ENCODE data around the gene ADGRB2. TPM values are rescaled to one million over a fixed set of nuclear protein-coding genes. Genes with fewer than 3 reads are reported as not detected.
A peak's percentile ranks its signal among the peaks of the same experiment; 100 is the strongest.

The ADGRB2 gene
- under 1 TPM; 0.18 to 0.68 (median 0.65) TPM for total RNA-seq

GRCh38 chr1:31764312-31765040 is at the start of gene ADGRB2:
Gene ADGRB2 (minus strand): TSS chr1:31764340. CDS start chr1:31757221, 7,119 bp downstream.
- DNase-seq (no peak), ATAC-seq (peak; percentile 17 to 26)
- H3K36me3 Mint-ChIP-seq (ENCODE audit: insufficient read depth), result no peaks in the 10 kb centered on the region
- peaks cover 27% of the 10 kb centered on the region for H3K4me1 Mint-ChIP-seq (ENCODE audit: low read depth)
- H3K9me3 Mint-ChIP-seq, result no peaks in the 10 kb centered on the region
- H3K27me3 Mint-ChIP-seq (ENCODE audit: low read depth), result peaks cover 5% of the 10 kb centered on the region
- H3K4me3 Mint-ChIP-seq, result peak within 1 kb of the TSS; percentile 75

DNA sequence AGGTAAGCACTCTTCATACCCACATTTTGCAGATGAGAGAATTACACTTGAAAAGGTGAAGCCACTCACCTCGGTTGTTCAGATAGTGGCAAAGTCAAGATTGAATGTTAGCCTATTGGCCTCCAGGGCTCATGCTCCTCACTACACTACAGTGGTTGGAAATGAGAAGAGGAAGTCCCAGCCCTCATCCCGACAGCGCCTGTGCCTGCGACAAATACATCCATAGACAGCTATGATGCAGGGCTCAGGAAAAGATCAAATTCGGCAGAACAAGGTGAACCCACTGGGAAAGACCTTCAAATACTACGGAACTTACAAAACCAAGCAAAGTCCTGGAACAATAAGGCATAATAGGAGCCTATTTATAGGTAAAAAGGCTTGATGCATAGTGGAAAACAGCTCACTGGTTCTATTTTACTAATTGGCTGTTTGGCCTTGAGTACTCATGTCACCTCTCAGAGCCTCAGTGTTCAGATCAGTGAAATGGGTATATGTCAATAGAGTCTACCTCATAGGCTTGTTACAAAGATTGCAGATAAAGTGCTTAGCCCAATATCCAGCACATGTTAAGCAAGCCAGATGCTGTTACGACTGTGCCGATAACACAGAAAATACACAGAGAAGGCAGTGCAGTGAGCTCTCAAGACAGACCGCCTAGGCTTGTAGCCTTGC is 48.2 kb upstream of the ADGRB2 start:
- no peaks in the 10 kb centered on the region for H3K36me3 Mint-ChIP-seq (ENCODE audit: insufficient read depth)

GRCh38 chr1:31811605-31812004 is 47.5 kb upstream of the ADGRB2 start:
- H3K9me3 Mint-ChIP-seq, result no peaks in the 10 kb centered on the region
- H3K4me3 Mint-ChIP-seq, result no peak overlapping the region
- H3K36me3 Mint-ChIP-seq (ENCODE audit: insufficient read depth), result no peaks in the 10 kb centered on the region
- peaks cover 6% of the 10 kb centered on the region for H3K4me1 Mint-ChIP-seq (ENCODE audit: low read depth)
- ATAC-seq, result no peak
- no peaks in the 10 kb centered on the region for H3K27me3 Mint-ChIP-seq (ENCODE audit: low read depth)
- DNase-seq, result no peak

More for the DNA sequence above, 48.2 kb upstream of the ADGRB2 start:
- H3K9me3 Mint-ChIP-seq, result no peaks in the 10 kb centered on the region
- H3K4me1 Mint-ChIP-seq (ENCODE audit: low read depth), result peaks cover 6% of the 10 kb centered on the region
- no peaks in the 10 kb centered on the region for H3K27me3 Mint-ChIP-seq (ENCODE audit: low read depth)
- no peak overlapping the region for H3K4me3 Mint-ChIP-seq
- no peak for DNase-seq
- no peak for ATAC-seq

DNA sequence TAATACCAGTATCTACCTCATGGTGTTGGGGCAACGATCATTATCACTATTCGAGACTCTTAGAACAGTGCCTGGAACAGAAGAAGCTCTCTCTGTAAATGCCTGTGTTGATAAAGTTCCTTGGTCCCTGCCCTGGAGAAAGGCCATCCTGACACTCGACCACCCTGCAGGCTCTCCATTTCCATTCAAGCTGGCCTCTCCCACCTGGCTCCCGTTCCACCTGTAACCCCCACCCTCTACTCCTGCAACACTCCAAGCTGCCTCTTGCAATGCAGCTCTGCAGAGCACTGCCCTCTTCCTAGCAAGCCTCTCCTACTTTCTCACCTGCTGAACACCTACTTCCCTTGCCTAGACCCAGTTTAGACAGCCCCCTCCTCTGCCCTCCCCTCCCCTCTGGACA is 45.6 kb upstream of the ADGRB2 start:
- no peak for DNase-seq

GRCh38 chr1:31807273-31808048 is 43.3 kb upstream of the ADGRB2 start:
- Mint-ChIP-seq H3K27me3 (ENCODE audit: low read depth) (no peaks in the 10 kb centered on the region), H3K9me3 (no peaks in the 10 kb centered on the region), H3K4me1 (ENCODE audit: low read depth) (peaks cover 6% of the 10 kb centered on the region), H3K36me3 (ENCODE audit: insufficient read depth) (no peaks in the 10 kb centered on the region), H3K4me3 (no peak overlapping the region)
- DNase-seq (no peak), ATAC-seq (no peak)

More for the DNA sequence above, 45.6 kb upstream of the ADGRB2 start:
- H3K9me3 Mint-ChIP-seq, result no peaks in the 10 kb centered on the region
- ATAC-seq, result no peak
- H3K36me3 Mint-ChIP-seq (ENCODE audit: insufficient read depth), result no peaks in the 10 kb centered on the region
- H3K4me1 Mint-ChIP-seq (ENCODE audit: low read depth), result no peaks in the 10 kb centered on the region
- H3K4me3 Mint-ChIP-seq, result no peak overlapping the region
- H3K27me3 Mint-ChIP-seq (ENCODE audit: low read depth), result no peaks in the 10 kb centered on the region

DNA sequence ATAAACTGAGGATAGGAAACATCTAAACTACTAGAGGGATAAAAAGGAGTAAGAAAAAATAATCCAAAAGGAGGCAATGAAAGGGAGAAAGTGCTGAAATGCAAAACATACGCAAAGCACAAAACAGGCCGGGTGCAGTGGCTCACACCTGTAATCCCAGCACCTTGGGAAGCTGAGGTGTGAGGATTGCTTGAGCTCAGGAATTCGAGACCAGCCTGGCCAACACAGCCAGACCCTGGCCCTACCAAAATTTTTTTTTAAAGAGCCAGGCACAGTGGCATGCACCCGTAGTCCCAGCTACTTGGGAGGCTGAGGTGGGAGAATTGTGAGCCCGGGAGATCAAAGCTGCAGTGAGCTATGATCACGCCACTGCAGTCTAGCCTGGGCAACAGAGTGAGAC is 41.2 kb upstream of the ADGRB2 start:
- Mint-ChIP-seq H3K9me3 (no peaks in the 10 kb centered on the region), H3K27me3 (ENCODE audit: low read depth) (peaks cover 3% of the 10 kb centered on the region), H3K4me1 (ENCODE audit: low read depth) (peaks cover 9% of the 10 kb centered on the region), H3K36me3 (ENCODE audit: insufficient read depth) (no peaks in the 10 kb centered on the region), H3K4me3 (no peak overlapping the region)
- DNase-seq (no peak), ATAC-seq (no peak)

DNA sequence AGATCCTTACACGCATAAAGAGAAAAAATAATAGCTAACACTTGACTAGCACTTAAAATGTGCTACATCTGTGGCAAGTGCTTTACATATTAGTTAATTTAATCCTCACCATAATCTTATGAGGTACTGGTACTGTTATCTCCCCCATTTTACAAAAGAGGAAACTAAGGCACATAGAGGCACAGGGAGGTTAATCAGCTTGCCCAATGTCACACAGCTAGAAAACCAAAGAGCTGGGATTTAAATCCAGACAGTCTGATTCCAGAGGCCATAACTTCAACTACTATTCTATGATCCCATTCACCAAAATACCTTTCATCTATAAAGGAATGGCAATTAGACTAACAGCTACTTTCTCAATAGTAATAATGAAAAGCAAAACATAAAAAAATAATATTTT is 40.0 kb upstream of the ADGRB2 start:
- ATAC-seq, result no peak
- no peak overlapping the region for H3K4me3 Mint-ChIP-seq
- peaks cover 3% of the 10 kb centered on the region for H3K27me3 Mint-ChIP-seq (ENCODE audit: low read depth)
- DNase-seq, result no peak
- H3K36me3 Mint-ChIP-seq (ENCODE audit: insufficient read depth), result no peaks in the 10 kb centered on the region
- H3K9me3 Mint-ChIP-seq, result no peaks in the 10 kb centered on the region
- peaks cover 9% of the 10 kb centered on the region for H3K4me1 Mint-ChIP-seq (ENCODE audit: low read depth)

DNA sequence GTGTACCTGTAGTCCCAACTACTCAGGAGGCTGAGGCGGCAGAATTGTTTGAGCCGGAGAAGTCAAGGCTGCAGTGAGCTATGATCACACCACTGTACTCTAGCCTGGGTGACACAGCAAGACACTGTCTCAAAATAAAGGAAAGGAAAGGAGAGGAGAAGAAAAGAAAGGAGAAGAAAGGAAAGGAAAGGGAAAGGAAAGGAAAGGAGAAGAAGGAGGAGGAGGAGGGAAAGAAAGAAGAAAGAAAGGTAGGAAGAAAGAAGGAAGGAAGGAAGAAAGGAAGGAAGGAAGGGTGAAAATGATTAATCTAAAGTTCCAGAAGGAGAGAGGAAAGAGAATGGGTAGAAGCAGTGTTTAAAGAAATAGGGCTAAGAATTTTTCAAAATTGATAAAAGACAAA is 39.5 kb upstream of the ADGRB2 start:
- ATAC-seq (no peak), DNase-seq (no peak)
- H3K4me1 Mint-ChIP-seq (ENCODE audit: low read depth), result peaks cover 9% of the 10 kb centered on the region
- H3K9me3 Mint-ChIP-seq, result no peaks in the 10 kb centered on the region
- no peak overlapping the region for H3K4me3 Mint-ChIP-seq
- no peaks in the 10 kb centered on the region for H3K36me3 Mint-ChIP-seq (ENCODE audit: insufficient read depth)
- peaks cover 3% of the 10 kb centered on the region for H3K27me3 Mint-ChIP-seq (ENCODE audit: low read depth)

GRCh38 chr1:31802190-31803150 is 38.3 kb upstream of the ADGRB2 start:
- H3K4me1 Mint-ChIP-seq (ENCODE audit: low read depth), result peaks cover 9% of the 10 kb centered on the region
- H3K9me3 Mint-ChIP-seq, result no peaks in the 10 kb centered on the region
- no peaks in the 10 kb centered on the region for H3K36me3 Mint-ChIP-seq (ENCODE audit: insufficient read depth)
- DNase-seq (no peak), ATAC-seq (no peak)
- peaks cover 3% of the 10 kb centered on the region for H3K27me3 Mint-ChIP-seq (ENCODE audit: low read depth)
- H3K4me3 Mint-ChIP-seq, result no peak overlapping the region

GRCh38 chr1:31801458-31801857 is 37.3 kb upstream of the ADGRB2 start:
- Mint-ChIP-seq H3K27me3 (ENCODE audit: low read depth) (peaks cover 3% of the 10 kb centered on the region), H3K4me1 (ENCODE audit: low read depth) (peaks cover 9% of the 10 kb centered on the region), H3K4me3 (no peak overlapping the region), H3K36me3 (ENCODE audit: insufficient read depth) (no peaks in the 10 kb centered on the region), H3K9me3 (no peaks in the 10 kb centered on the region)
- ATAC-seq (no peak), DNase-seq (no peak)

DNA sequence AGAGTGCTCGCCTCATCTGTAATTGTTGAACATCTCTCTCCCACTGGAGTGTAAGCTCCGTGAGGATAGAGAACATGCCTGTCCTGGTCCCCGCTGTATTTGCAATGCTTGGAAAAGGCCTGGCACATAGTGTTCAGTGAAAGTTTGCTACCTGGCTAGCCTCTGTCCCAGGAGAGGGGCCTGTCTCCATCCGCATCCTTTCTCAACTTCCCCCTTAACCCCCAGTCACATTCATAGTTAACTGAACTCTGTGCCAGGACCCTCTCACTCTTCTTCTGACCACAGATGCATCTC is 36.5 kb upstream of the ADGRB2 start:
- DNase-seq (no peak), ATAC-seq (no peak)
- Mint-ChIP-seq H3K27me3 (ENCODE audit: low read depth) (peaks cover 3% of the 10 kb centered on the region), H3K4me1 (ENCODE audit: low read depth) (peaks cover 9% of the 10 kb centered on the region), H3K36me3 (ENCODE audit: insufficient read depth) (no peaks in the 10 kb centered on the region), H3K9me3 (no peaks in the 10 kb centered on the region), H3K4me3 (no peak overlapping the region)

- Mint-ChIP-seq H3K27me3 (ENCODE audit: low read depth) (peaks cover 3% of the 10 kb centered on the region), H3K4me3 (no peak overlapping the region), H3K4me1 (ENCODE audit: low read depth) (peaks cover 9% of the 10 kb centered on the region), H3K9me3 (no peaks in the 10 kb centered on the region), H3K36me3 (ENCODE audit: insufficient read depth) (no peaks in the 10 kb centered on the region)
- no peak for ATAC-seq
- DNase-seq, result no peak
Observed at GRCh38 chr1:31799895-31800673, 35.9 kb upstream of the ADGRB2 start.

DNA sequence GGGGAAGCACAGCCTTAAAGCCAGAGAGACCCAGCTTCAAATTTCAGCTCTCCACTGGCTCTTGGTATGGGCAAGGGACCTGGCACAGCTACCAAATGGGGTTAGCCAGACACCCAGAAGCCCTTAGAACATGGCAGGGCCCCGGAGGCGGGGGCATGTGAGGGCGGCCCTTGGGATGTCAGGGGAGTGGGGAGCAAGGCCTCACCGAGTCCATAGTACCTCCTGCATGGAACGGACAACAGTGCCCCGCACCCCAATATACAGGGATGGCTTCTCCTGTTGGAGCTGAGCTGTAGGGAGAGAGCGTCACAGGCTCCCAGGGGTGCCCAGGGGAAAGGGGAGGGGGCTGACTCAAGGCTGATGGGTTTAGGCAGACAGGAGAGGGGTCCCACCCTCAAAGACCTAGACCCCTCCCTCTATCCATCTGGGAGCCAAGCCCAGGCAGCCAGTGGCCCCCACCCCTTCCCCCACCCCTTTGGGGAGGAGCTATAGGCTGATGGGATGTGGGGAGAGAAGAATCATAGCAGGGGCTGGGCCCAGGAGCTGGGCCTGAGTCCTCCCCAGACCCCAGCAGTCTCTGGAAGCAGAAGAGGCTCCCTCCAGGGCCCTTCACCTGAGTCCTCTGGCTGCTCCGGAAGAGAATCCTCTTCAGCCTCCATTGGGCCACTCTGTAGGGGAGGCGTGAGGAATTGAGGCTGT is 35.2 kb upstream of the ADGRB2 start:
- H3K4me3 Mint-ChIP-seq, result no peak overlapping the region
- peaks cover 9% of the 10 kb centered on the region for H3K4me1 Mint-ChIP-seq (ENCODE audit: low read depth)
- H3K27me3 Mint-ChIP-seq (ENCODE audit: low read depth), result peaks cover 3% of the 10 kb centered on the region
- ATAC-seq (no peak), DNase-seq (no peak)
- H3K36me3 Mint-ChIP-seq (ENCODE audit: insufficient read depth), result no peaks in the 10 kb centered on the region
- H3K9me3 Mint-ChIP-seq, result no peaks in the 10 kb centered on the region
